K562 (cell line): ENCODE measurements around the gene ZNF546. TPM values are rescaled to one million over a fixed set of nuclear protein-coding genes. Genes with fewer than 3 reads are reported as not detected.

ENCODE experiments used
- CAMTA2 ChIP-seq: fragments of 250-450 bp; sonication (Bioruptor Pico); conservative IDR thresholded peaks from 2 replicates; pipeline ENCODE4 v1.5.1; 2022
- GTF2A2 ChIP-seq: IDR thresholded peaks from 2 replicates; pipeline ENCODE4 v1.6.1; 2016; ENCODE audit warnings: mild to moderate bottlenecking, missing genetic modification characterization, missing compliant biosample characterization
- HNRNPK ChIP-seq: fragments of 200-400 bp; formaldehyde crosslinking; IDR thresholded peaks from one replicate; pipeline ENCODE4 v1.6.1; 2018; ENCODE audit warnings: mild to moderate bottlenecking, low read depth, low read length; ENCODE audit not compliant: poor library complexity, severe bottlenecking
- KDM1A ChIP-seq, 2 experiments: fragments of 450-650 bp; IDR thresholded peaks; 2 replicates each; pipeline ENCODE4 v1.6.1; 2016; ENCODE audit warnings: mild to moderate bottlenecking in 2 of 2
- MAFG ChIP-seq: fragments of 450-650 bp; conservative IDR thresholded peaks from 2 replicates; pipeline ENCODE4 v1.6.1; 2016; ENCODE audit warnings: missing genetic modification characterization, missing compliant biosample characterization
- MEIS2 ChIP-seq: fragments of 450-650 bp; IDR thresholded peaks from 2 replicates; pipeline ENCODE4 v1.6.1; 2014; ENCODE audit warnings: mild to moderate bottlenecking; ENCODE audit not compliant: partially characterized antibody
- MTA1 ChIP-seq: fragments of 450-650 bp; IDR thresholded peaks from 2 replicates; pipeline ENCODE4 v1.6.1; 2017; ENCODE audit warnings: borderline replicate concordance
- PCBP2 ChIP-seq: fragments of 200-400 bp; formaldehyde crosslinking; IDR thresholded peaks from 2 replicates; pipeline ENCODE4 v1.6.1; 2018; ENCODE audit warnings: low read length, low read depth, mild to moderate bottlenecking, moderate library complexity; ENCODE audit not compliant: poor library complexity, severe bottlenecking
- PURB ChIP-seq: sonication (generic); formaldehyde crosslinking; IDR thresholded peaks from 2 replicates; pipeline ENCODE4 v1.9.0; 2021; ENCODE audit warnings: low read depth, mild to moderate bottlenecking, missing genetic modification reagents
- RFX1 ChIP-seq: fragments of 450-650 bp; IDR thresholded peaks from 2 replicates; pipeline ENCODE4 v1.6.1; 2016; ENCODE audit warnings: mild to moderate bottlenecking, moderate library complexity
- SMAD2 ChIP-seq: fragments of 150-350 bp; IDR thresholded peaks from 2 replicates; pipeline ENCODE4 v1.6.1; 2014; ENCODE audit warnings: low read depth, mild to moderate bottlenecking, low read length
- SREBF2 ChIP-seq: sonication (generic); formaldehyde crosslinking; IDR thresholded peaks from 2 replicates; pipeline ENCODE4 v1.4.0; 2020; ENCODE audit warnings: mild to moderate bottlenecking, missing genetic modification reagents
- ZBTB7A ChIP-seq: IDR thresholded peaks from 2 replicates; pipeline ENCODE4 v1.6.1; 2011; ENCODE audit warnings: low read depth, mild to moderate bottlenecking, low read length, moderate library complexity, borderline replicate concordance; ENCODE audit not compliant: control insufficient read depth
- ZKSCAN8 ChIP-seq: fragments of 200-800 bp; sonication (Bioruptor generic); IDR thresholded peaks from 2 replicates; pipeline ENCODE4 v1.6.1; 2016; ENCODE audit warnings: missing genetic modification characterization, missing compliant biosample characterization
- ZNF780A ChIP-seq: fragments of 250-450 bp; sonication (Bioruptor Pico); IDR thresholded peaks from 2 replicates; pipeline ENCODE4 v1.5.0; 2021; ENCODE audit warnings: mild to moderate bottlenecking
- polyA plus RNA-seq, 8 experiments: library from polyadenylated mRNA; depleted of rRNA in 4 of 8; stranded (reverse) in 5 of 8; unstranded in 3 of 8; fragments of >200 nt; fragmentation: Nextera tagmentation in 2 of 8; fragmentation: Illumina TruSeq in 1 of 8; extraction: Ambion mirVana in 2 of 8; extraction: Trizol in 1 of 8; gene quantifications; 2 replicates each; pipeline versions ENCODE4 v1.2.1 to v1.2.3, GENCODE V29; 2011 to 2014; ENCODE audit warnings: inconsistent platforms in 1 of 8, missing spikeins in 1 of 8
- total RNA-seq, 7 experiments: library from RNA; depleted of rRNA in 6 of 7; stranded (reverse); fragments of >200 nt in 6 of 7; fragmentation: Illumina TruSeq in 2 of 7; extraction: Trizol in 2 of 7; gene quantifications; 2 replicates each; pipeline versions ENCODE4 v1.2.1 to v1.2.3, GENCODE V29; 2011 to 2021; ENCODE audit warnings: low replicate concordance in 1 of 7
- TF ChIP-seq, protein P1 (sequence below): fragments of 250-450 bp; sonication (Bioruptor Pico); IDR thresholded peaks from 2 replicates; pipeline ENCODE4 v1.8.0; 2021; ENCODE audit warnings: borderline replicate concordance, mild to moderate bottlenecking, moderate library complexity; ENCODE audit not compliant: poor library complexity, severe bottlenecking
- TF ChIP-seq, protein P2 (sequence below), 3 experiments: IDR thresholded peaks in 2 of 3; conservative IDR thresholded peaks in 1 of 3; 2 replicates each; pipeline ENCODE4 v1.5.1; 2011 to 2012; ENCODE audit warnings: low read length in 3 of 3, mild to moderate bottlenecking in 3 of 3, control low read depth in 2 of 3, improper control_type of control experiment in 1 of 3, inconsistent platforms in 1 of 3, low read depth in 1 of 3, mixed read lengths in 1 of 3, moderate library complexity in 1 of 3; ENCODE audit not compliant: insufficient read depth in 2 of 3
- TF ChIP-seq, protein P3 (sequence below): fragments of 250-450 bp; sonication (Bioruptor Pico); IDR thresholded peaks from 2 replicates; pipeline ENCODE4 v1.5.1; 2021; ENCODE audit warnings: mild to moderate bottlenecking
- TF ChIP-seq, protein P4 (sequence below): fragments of 250-450 bp; sonication (Bioruptor Pico); IDR thresholded peaks from 2 replicates; pipeline ENCODE4 v1.4.0; 2020; ENCODE audit warnings: borderline replicate concordance

Gene ZNF546
- total and polyA plus RNA-seq, 9 of the 15 experiments (the other 6 are each of a cell fraction or from before 2014, with no cell fraction given), result 0.73 to 5.1 (median 2.2) TPM

DNA sequence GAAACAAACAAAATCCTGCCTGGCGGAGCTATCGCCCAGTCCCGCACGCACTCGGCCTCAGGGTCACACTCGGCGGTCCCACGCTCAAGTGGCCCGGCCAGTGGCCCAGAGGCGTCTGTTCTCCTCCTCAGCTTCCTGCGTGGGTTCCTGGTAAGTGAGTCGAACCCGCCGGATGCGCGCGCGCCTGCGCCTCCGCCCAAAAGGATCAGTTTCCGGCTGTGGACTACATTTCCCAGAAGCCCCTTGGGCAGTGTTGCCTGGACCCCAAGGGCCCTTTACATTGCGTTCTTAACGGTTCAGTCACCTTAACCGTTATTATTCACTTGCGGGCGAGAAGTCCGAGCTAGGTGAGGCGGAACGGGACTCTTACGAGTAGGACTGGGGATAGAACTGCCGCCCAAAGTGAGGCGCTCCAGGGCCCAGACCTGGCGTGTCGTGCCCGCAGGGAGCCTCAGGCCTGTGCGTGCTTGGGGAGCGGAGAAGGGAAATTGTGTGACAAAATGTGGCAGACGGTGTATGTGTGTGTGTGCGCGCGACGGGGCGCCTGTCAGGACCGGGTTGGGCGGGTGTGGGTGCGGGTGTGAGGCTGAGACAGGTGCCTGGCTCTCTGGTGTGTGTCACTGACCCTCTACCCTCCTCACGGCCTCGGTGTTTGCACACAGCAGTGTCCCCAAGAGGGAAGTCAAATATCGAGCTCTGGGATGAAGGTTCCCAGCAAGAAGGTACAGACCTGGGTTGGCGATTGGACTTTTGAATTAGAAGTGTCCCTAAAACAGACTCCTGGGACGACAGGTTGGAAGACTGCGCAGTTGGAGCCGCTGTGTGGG, at the start of gene ZNF546 (continued):
- TF ChIP-seq HNRNPK, result no peak
- TF ChIP-seq MAFG (tag), result no peak
- TF ChIP-seq, protein P1, sequence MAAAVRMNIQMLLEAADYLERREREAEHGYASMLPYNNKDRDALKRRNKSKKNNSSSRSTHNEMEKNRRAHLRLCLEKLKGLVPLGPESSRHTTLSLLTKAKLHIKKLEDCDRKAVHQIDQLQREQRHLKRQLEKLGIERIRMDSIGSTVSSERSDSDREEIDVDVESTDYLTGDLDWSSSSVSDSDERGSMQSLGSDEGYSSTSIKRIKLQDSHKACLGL (CRISPR knock-in tag), result no peak
- TF ChIP-seq, protein P2, sequence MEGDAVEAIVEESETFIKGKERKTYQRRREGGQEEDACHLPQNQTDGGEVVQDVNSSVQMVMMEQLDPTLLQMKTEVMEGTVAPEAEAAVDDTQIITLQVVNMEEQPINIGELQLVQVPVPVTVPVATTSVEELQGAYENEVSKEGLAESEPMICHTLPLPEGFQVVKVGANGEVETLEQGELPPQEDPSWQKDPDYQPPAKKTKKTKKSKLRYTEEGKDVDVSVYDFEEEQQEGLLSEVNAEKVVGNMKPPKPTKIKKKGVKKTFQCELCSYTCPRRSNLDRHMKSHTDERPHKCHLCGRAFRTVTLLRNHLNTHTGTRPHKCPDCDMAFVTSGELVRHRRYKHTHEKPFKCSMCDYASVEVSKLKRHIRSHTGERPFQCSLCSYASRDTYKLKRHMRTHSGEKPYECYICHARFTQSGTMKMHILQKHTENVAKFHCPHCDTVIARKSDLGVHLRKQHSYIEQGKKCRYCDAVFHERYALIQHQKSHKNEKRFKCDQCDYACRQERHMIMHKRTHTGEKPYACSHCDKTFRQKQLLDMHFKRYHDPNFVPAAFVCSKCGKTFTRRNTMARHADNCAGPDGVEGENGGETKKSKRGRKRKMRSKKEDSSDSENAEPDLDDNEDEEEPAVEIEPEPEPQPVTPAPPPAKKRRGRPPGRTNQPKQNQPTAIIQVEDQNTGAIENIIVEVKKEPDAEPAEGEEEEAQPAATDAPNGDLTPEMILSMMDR (IDR thresholded peaks at IDR 0.05 in 2 of 3, conservative IDR thresholded peaks at IDR 0.05 in 1 of 3; ENCODE audit: insufficient read depth in 2 of 3, low read depth in 1 of 3, low read length in 3 of 3), result no peak
- peak; percentile 51; the same call in 1 of the 2 replicates for TF ChIP-seq RFX1
- TF ChIP-seq KDM1A (IDR thresholded peaks at IDR 0.05), result no peak
- TF ChIP-seq ZBTB7A, result no peak
- TF ChIP-seq, protein P3, sequence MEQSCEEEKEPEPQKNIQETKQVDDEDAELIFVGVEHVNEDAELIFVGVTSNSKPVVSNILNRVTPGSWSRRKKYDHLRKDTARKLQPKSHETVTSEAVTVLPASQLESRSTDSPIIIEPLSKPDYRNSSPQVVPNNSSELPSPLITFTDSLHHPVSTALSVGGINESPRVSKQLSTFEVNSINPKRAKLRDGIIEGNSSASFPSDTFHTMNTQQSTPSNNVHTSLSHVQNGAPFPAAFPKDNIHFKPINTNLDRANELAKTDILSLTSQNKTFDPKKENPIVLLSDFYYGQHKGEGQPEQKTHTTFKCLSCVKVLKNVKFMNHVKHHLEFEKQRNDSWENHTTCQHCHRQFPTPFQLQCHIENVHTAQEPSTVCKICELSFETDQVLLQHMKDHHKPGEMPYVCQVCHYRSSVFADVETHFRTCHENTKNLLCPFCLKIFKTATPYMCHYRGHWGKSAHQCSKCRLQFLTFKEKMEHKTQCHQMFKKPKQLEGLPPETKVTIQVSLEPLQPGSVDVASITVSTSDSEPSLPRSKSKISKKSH (CRISPR knock-in tag), result no peak
- TF ChIP-seq MTA1, result no peak
- TF ChIP-seq SREBF2 (CRISPR knock-in tag), result no peak
- TF ChIP-seq CAMTA2 (CRISPR knock-in tag), result no peak
- TF ChIP-seq MEIS2, result peak; percentile 74
- TF ChIP-seq ZNF780A (CRISPR knock-in tag), result no peak
- TF ChIP-seq PCBP2, result no peak
- TF ChIP-seq ZKSCAN8 (CRISPR knock-in tag), result peak; percentile 91
- TF ChIP-seq, protein P4, sequence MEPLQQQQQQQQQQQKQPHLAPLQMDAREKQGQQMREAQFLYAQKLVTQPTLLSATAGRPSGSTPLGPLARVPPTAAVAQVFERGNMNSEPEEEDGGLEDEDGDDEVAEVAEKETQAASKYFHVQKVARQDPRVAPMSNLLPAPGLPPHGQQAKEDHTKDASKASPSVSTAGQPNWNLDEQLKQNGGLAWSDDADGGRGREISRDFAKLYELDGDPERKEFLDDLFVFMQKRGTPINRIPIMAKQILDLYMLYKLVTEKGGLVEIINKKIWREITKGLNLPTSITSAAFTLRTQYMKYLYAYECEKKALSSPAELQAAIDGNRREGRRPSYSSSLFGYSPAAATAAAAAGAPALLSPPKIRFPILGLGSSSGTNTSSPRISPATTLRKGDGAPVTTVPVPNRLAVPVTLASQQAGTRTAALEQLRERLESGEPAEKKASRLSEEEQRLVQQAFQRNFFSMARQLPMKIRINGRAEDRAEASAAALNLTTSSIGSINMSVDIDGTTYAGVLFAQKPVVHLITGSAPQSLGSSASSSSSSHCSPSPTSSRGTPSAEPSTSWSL (CRISPR knock-in tag), result no peak
- no peak for TF ChIP-seq PURB (CRISPR knock-in tag)
- no peak for TF ChIP-seq SMAD2
- no peak for TF ChIP-seq GTF2A2 (tag)
